ENCODE data around the gene ZSWIM6.
"Not testable (repeated sequence)": the region's sequence is repeated elsewhere in the genome, so short reads cannot be mapped to it uniquely, and the experiment has no call there.

Gene ZSWIM6

GRCh38 chr5:61412361-61412760 lies 80.3 kb downstream of the ZSWIM6 start:
- DNase-seq: no peak

- DNase-seq: not testable (repeated sequence)
These were observed 81.1 kb downstream of the ZSWIM6 start for GRCh38 chr5:61413205-61413604.

- no peak for DNase-seq
These were observed 82.7 kb downstream of the ZSWIM6 start for GRCh38 chr5:61414806-61415205.

GRCh38 chr5:61416010-61416409 lies 84.0 kb downstream of the ZSWIM6 start:
- no peak for DNase-seq

GRCh38 chr5:61416420-61416819 lies 84.4 kb downstream of the ZSWIM6 start:
- no peak for DNase-seq

- DNase-seq: no peak
These were observed 85.3 kb downstream of the ZSWIM6 start for GRCh38 chr5:61417340-61417739.

GRCh38 chr5:61417851-61418250 lies 85.8 kb downstream of the ZSWIM6 start:
- DNase-seq: no peak

GRCh38 chr5:61419106-61419505 lies 87.0 kb downstream of the ZSWIM6 start:
- DNase-seq: no peak

- no peak for DNase-seq
These were observed 88.0 kb downstream of the ZSWIM6 start for GRCh38 chr5:61420016-61420415.

- not testable (repeated sequence) for DNase-seq
These were observed 89.2 kb downstream of the ZSWIM6 start for GRCh38 chr5:61421262-61421661.

GRCh38 chr5:61423487-61424145 lies 91.6 kb downstream of the ZSWIM6 start:
- no peak for DNase-seq

GRCh38 chr5:61425918-61426317 lies 93.9 kb downstream of the ZSWIM6 start:
- no peak for DNase-seq

GRCh38 chr5:61429906-61430305 lies 97.8 kb downstream of the ZSWIM6 start:
- no peak for DNase-seq

GRCh38 chr5:61431923-61432620 lies 100.0 kb downstream of the ZSWIM6 start:
- no peak for DNase-seq

- no peak for DNase-seq
These were observed 103.3 kb downstream of the ZSWIM6 start for GRCh38 chr5:61435368-61435767.

- no peak for DNase-seq
These were observed 106.4 kb downstream of the ZSWIM6 start for GRCh38 chr5:61438298-61438970.

GRCh38 chr5:61440086-61440485 lies 108.0 kb downstream of the ZSWIM6 start:
- no peak for DNase-seq

- no peak for DNase-seq
These were observed 108.5 kb downstream of the ZSWIM6 start for GRCh38 chr5:61440596-61440995.

GRCh38 chr5:61441742-61442141 lies 109.7 kb downstream of the ZSWIM6 start:
- DNase-seq: no peak

- DNase-seq: no peak
These were observed 115.9 kb downstream of the ZSWIM6 start for GRCh38 chr5:61447780-61448495.

GRCh38 chr5:61449804-61450492 lies 117.9 kb downstream of the ZSWIM6 start:
- no peak for DNase-seq

- peak; percentile 66 for DNase-seq
These were observed 118.6 kb downstream of the ZSWIM6 start for GRCh38 chr5:61450493-61451279.
